22Rv1 (cell line): Measurements from ENCODE around the gene BAHCC1.

Experiments
- CTCF ChIP-seq: fragments of 450-650 bp; IDR thresholded peaks from 2 replicates; pipeline ENCODE4 v1.5.1; 2017; ENCODE audit warnings: mild to moderate bottlenecking
- ZFX ChIP-seq: fragments of 450-650 bp; IDR thresholded peaks from 2 replicates; pipeline ENCODE4 v1.6.1; 2017; ENCODE audit warnings: antibody characterized with exemption, borderline replicate concordance

- TF ChIP-seq CTCF (no peak), ZFX (no peak)
Observed at GRCh38 chr17:81453712-81454111, 58.5 kb downstream of the BAHCC1 start.
